ENCODE results near the gene C18orf32.
"Not testable (repeated sequence)": the region's sequence is repeated elsewhere in the genome, so short reads cannot be mapped to it uniquely, and the experiment has no call there.

DNA sequence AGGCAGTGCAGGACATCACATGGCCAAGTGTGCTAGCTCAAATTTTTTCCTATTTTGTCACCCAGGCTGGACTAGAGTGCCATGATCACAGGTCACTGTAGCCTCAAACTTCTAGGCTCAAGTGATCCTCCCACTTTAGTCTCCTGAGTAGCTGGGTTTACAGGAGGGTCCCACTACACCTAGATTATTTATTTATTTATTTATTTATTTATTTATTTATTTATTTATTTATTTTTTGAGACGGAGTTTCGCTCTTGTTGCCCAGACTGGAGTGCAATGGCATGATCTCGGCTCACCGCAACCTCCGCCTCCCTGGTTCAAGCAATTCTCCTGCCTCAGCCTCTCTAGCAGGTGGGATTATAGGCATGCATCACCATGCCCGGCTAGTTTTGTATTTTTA is 12.1 kb downstream of the C18orf32 start:
- TF ChIP-seq, protein P1, sequence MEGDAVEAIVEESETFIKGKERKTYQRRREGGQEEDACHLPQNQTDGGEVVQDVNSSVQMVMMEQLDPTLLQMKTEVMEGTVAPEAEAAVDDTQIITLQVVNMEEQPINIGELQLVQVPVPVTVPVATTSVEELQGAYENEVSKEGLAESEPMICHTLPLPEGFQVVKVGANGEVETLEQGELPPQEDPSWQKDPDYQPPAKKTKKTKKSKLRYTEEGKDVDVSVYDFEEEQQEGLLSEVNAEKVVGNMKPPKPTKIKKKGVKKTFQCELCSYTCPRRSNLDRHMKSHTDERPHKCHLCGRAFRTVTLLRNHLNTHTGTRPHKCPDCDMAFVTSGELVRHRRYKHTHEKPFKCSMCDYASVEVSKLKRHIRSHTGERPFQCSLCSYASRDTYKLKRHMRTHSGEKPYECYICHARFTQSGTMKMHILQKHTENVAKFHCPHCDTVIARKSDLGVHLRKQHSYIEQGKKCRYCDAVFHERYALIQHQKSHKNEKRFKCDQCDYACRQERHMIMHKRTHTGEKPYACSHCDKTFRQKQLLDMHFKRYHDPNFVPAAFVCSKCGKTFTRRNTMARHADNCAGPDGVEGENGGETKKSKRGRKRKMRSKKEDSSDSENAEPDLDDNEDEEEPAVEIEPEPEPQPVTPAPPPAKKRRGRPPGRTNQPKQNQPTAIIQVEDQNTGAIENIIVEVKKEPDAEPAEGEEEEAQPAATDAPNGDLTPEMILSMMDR (IDR thresholded peaks at IDR 0.05; ENCODE audit: borderline replicate concordance, extremely low read depth, low read length, poor library complexity, severe bottlenecking), result not testable (repeated sequence)
- not testable (repeated sequence) for TF ChIP-seq EZH2 (IDR thresholded peaks at IDR 0.05; ENCODE audit: borderline replicate concordance, low read depth, low read length, severe bottlenecking)

Measured in DND-41 (cell line).